Tibial nerve (tissue), 4 donors: ENCODE measurements around the gene NOP58.

Experiments used
- CTCF ChIP-seq, 5 experiments: fragments of 200-600 bp in 3 of 5; fragments of 450-650 bp in 2 of 5; sonication (generic) in 3 of 5; IDR thresholded peaks; one replicate each; pipeline ENCODE4 v1.5.1; 2016 to 2019; ENCODE audit warnings: antibody characterized with exemption in 5 of 5, mild to moderate bottlenecking in 3 of 5, moderate library complexity in 2 of 5
- EP300 ChIP-seq, 2 donors: sonication (generic); formaldehyde crosslinking; IDR thresholded peaks; one replicate each; pipeline ENCODE4 v1.6.1; 2017; ENCODE audit warnings: antibody characterized with exemption in 2 of 2, mild to moderate bottlenecking in 1 of 2
- POLR2A ChIP-seq, 2 donors: fragments of 450-650 bp; IDR thresholded peaks; one replicate each; pipeline ENCODE4 v1.6.1; 2017; ENCODE audit warnings: antibody characterized with exemption in 2 of 2, mild to moderate bottlenecking in 2 of 2, moderate library complexity in 2 of 2

DNA sequence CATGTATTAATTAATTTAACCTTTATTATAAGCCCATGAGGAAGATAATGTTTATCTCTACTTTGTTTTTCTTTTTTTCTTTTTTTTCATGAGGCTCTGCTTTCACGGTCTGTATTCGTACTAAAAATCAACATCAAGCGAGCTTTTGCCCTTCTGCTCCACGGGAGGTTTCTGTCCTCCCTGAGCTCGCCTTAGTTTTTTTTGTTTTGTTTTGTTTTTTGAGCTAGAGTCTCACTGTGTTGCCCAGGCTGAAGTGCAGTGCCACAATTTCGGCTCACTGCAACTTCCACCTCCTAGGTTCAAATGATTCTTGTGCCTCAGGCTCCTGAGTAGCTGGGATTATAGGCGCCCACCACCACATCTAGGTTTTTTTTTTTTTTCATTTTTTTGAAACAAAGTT, 80.6 kb downstream of the NOP58 start:
- TF ChIP-seq CTCF (IDR thresholded peaks at IDR 0.05) (no peak), POLR2A (IDR thresholded peaks at IDR 0.05) (no peak), EP300 (IDR thresholded peaks at IDR 0.05) (no peak)
